ENCODE results near the gene IRF7.
A peak's percentile ranks its signal among the peaks of the same experiment; 100 is the strongest.

IRF7 gene

DNA sequence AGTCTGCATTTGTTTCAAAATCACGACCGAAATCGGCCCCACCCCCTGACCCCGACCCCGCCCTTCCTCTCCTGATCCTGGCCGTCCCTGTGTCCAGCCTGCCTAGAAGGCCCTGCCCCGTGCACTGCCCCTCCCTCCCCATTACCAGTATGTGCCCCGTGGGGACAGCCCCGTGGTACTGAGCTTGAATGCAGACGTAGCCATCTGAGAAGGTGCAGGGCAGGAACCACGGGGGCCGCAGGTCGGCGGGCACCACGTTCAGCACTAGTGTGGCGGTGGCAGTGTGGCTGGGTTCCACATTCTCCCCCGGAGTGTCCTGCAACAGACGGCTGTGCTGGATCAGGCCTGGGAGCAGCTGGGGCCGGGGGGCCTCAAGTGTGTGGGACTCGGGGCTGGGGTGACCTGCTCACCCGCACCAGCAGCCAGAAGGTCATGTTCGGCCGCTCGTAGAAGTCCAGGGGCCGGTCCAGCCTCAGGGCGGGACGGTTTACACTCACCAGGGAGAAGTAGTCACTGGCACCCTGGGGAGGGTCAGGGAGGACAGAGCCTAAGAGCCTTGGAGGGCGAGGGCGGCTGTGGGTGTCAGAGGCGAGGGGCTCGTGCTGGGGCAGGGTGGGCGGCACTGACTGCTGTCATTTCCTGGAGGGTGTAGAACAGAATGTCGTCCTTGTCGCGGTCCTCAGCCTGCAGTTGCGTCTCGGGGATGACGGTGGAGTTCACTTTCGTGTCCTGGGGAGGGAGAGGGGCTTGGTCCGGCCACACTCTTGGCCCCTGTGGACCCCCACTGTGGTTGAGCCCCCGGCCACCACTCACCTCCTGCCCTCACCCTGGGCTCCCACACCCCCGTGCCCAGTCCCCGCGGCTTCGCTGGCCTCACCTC, 5.4 kb upstream of the IRF7 start:
- DNase-seq, result no peak

DNA sequence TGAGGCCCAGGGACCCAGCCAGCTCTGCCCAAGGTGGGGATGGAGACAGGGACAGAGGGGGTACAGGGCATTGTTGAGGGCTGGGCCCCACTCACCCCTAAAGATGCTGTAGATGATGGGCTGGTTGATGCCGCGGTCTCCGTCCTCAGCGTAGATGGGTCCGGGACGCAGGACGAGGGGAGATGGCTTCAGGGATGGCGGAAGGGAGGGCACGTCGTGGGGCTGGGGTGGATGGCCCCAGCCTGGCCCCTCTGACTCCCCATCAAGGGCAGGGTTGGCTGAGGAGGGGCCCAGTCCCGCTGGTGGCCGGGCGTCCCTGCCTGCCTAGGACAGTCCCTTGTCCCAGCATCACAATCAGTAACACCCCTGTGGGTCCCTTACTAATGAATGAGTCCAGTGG, 4.5 kb upstream of the IRF7 start:
- no peak for DNase-seq

DNA sequence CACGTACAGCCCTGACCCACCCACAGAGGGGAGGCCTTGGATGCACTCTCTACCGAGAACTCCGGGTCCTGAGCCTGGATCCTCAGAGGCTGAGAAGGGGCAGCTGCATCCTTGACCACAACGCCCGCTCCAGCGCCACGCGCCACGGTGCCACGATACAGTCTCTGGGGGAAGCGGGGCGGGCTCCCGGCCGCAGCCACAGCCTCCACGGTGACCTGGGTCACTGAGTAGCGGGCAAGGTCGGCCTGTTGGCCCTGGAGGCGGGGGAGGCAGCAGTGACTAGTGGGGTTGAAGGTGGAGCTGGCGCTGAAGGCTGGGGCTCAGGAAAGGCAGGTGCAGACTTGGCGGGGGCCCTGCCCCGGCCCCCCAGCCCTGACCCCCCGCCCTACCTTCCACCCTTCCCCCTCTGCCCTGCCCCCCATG, 3.9 kb upstream of the IRF7 start:
- no peak for DNase-seq

DNA sequence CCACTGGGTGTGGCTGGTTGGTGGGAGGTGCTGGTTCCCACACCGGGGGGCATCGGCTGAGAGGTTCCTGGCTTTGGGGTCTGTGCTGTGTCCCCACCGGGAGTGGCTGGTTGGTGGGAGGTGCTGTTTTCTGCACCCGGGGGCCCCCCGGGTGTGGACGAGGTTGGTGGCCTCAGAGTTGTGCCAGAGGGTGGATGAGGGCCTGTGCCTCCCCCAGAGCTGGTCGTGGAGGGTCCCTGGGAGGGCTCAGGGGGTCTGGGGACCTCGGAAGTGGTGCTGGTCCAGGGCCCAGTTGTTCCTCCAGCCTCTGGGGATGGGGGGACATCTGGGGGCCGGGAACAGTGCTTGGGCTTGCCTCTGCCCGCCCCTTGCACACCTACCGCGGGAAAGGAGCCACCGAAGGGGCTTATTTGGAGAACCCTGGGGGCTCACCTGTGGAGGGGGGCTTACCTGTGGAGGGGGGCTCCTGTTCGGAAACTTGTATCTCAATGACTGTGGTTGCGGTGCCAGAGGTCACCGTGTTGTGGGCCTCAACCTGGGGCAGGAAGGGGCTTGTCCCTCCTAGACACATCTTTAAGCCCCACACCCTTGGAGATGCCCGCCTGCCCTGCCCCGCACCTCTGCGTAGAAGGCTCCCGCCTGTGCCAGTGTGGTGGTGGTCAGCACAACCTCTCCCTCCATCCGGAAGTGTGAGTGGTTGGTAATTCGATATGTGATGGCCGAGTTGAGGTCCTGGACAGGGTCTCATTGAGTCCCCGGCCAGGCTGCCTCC, 3.3 kb upstream of the IRF7 start:
- DNase-seq, result no peak

DNA sequence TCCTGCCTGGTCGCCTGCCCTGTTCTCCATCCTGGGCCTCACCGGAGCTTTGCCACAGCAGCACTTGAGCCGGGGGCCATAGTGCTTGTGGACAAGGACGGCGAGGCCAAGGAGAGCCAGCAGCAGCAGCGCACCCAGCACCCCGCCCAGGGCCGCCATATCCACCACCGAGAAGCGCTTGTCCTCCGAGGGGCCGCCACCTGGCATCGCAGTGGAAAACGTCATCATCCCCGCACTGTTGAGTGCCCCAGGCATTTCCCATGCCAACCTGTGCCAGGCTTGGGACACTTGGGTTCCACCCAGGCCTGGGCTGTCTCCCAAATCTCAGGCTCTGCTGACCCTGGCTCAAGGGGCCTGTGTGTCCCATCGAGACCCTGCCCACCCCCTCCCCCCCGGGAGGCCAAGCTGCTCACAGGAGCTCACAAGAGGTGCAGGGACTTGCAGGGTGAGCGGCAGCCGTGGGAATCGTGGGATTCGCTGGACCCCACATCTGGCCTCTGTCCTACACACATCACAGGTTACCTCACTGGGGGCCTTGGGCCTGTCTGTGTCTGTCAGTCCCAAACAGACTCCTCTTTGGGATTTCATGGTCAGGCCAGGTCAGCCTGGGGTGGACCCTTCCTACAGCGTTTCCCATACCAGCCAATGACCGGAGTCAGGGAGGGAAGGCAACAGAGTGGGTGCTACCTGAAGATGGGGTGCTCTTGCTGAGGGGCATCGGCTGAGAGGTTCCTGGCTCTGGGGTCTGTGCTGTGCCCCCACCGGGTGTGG, 2.3 kb upstream of the IRF7 start:
- DNase-seq, result no peak

DNA sequence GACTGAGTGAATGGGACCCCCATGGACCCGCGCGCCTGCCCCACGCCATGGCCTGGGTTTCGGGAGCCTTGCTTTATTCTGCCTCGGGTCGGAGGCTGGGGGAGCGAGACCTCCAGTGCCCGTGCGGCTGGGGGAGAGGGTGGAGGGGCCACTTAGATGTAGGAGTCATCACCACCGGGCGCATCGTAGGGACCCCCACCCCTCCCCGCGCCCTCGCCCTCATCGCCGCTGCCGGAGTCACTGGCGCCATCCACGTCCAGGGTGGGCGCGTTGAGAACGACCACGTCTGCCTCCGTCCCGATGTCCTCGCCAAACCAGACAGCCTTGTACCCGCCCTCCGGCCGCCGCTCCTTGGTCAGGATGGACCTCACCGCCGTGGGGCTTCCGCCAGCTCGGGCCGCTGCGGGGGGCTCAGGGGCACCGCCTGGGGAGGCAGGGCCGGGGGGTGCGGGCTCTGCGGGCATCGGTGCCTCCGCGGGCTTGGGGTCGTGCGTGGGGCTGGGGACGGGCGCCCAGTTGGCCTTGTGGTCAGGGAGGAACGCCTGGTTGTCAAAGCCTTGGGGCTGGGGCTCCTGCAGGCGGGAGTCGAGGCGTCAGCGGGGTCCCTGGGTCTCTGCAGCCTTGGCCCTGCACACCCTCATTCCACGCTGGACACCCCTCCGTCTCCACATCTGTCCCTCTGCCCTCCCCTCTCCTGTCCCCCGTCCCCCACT, 1.6 kb upstream of the IRF7 start:
- no peak for DNase-seq

DNA sequence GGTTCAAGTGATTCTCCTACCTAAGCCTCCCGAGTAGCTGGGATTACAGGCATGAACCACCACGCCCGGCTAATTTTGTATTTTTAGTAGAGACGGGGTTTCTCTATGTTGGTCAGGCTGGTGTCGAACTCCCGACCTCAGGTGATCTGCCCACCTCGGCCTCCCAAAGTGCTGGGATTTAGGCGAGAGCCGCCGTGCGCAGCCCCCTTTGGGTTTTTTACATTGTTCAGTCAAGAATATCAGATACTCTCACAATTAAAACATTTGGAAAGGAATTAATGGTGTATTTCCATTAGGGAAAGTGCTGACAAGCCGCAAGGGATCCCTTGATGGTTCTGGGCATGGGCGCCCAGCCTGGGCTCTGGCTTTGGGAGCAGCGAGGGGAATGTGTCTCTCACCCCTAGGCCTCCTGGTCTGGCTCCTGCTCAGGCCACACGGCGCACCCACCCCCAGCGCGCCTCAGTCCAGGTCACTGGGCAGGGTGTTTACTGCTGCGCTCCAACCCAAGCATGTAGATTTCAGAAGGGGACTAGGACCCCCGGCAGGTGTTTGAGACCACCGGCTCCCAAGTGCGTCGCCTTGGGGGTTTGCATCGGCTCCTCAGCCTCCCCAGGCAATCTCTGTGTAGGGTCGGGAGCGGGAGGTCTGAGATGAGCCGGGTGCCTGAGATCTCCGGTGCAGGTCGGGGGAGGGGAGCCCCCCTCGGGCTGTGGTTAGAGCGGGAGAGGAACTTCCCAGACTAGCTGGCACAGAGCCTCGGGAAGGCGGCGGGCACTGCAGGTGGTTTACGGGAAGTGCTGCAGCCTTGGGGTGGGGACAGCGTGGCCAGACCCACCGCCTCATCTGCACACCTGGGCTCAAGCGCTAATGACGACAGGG, 809 bp upstream of the IRF7 start:
- DNase-seq, result no peak

DNA sequence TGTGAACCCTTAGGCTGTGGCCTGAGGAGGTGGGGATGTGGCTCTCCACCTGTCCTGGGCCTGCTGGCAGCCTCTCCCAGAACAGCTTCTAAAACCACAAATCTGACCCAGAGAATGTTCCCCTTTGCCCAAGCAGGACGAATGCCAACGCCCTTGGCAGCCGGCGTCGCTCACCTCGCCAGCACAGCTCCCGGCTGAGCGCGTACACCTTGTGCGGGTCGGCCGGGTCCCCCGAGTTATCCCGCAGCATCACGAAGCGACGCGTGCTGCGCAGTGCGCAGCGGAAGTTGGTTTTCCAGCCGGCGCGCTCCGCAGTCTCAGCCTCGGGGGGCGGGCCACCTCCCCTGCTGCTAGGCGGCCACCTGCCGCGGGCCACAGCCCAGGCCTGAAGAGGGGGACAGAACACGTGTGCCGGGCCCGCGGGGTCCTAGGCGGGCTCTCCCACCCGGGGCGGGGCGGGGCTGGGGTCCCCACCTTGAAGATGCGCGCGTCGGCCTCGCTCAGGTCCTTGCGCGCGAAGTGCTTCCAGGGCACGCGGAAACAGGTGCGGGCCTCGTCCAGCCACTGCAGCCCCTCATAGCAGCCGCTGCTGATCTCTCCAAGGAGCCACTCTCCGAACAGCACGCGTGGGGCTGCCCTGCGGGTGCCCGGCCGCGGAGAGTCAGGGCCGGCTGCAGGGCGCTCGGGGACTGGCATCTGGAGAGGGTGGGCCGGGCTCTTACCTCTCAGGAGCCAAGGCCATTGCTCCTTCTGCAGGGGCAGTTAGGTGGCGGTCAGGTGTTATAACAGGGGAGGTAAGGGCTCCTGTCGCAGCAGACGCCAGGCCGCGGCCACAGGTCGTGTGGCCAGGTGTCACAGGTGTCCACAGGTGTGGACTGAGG, 887 bp downstream of the IRF7 start:
- DNase-seq, result peak in 1 of 2 donors; percentile 23

DNA sequence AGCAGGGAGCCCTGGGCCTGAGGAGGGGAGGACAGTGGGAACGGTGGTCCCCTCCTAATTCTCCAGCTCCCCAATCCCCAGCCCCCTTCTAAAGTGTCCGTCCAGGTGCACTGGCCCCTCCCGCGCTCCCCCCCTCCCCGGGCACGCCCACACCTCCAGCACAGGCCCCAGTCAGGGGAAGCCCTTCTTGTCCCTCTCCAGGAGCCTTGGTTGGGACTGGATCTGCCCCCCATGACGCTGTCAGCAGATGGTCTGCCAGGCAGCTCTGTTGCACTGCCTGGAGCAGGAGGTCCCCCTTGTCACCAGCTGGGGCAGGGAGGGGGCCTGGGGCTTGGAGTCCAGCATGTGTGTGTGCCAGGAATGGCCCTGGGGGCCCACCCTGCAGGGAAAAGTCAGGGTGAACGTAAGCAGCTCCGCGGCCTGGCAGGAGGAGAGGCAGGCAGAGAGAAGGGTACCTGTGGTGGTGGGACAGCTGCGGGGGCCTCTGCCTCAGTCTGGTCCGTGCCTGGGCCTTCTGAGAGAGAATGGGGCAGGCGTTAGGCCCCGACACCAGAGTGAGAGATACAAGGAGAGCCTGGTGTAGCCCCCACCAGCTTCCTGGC, 1.6 kb downstream of the IRF7 start:
- DNase-seq, result no peak

DNA sequence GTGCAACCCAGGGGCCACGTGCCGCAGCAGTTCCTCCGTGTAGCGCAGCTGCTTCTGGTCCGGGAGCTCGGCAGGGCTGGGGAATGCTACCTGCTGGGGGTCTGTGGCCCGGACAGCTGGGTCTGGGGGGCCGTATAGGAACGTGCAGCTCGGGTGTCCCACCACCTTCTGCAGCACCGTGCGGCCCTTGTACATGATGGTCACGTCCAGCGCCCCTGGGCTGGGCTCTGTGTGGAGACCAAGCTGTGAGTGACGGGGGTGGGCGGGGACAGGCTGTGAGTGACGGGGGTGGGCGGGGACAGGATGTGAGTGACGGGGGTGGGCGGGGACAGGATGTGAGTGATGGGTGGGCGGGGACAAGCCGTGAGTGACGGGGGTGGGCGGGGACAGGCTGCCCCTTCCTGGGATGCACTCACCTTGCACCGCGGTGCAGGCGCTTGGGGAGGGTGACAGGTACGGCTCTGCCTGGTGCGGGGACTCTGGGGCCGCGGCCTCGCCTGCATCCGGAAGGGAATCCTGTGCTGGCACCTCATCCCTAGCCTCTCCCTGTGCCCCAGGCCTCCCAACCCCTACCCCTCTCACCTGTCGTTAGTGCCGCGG, 2.3 kb downstream of the IRF7 start:
- DNase-seq, result no peak

DNA sequence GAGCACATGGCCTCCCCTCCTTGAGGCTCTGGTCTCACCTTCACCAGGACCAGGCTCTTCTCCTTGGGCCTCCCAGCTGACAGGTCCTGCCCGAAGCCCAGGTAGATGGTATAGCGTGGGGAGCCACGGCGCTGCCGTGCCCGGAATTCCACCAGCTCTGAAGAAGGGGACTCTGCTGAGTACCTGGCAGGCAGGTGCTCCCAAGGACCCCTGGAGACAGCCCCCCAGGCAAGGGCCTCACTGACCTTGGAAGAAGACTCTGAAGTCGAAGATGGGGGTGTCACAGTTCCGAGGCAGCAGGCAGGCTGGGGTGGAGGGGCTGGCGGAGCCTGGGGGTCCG, 2.8 kb downstream of the IRF7 start:
- DNase-seq, result no peak

DNA sequence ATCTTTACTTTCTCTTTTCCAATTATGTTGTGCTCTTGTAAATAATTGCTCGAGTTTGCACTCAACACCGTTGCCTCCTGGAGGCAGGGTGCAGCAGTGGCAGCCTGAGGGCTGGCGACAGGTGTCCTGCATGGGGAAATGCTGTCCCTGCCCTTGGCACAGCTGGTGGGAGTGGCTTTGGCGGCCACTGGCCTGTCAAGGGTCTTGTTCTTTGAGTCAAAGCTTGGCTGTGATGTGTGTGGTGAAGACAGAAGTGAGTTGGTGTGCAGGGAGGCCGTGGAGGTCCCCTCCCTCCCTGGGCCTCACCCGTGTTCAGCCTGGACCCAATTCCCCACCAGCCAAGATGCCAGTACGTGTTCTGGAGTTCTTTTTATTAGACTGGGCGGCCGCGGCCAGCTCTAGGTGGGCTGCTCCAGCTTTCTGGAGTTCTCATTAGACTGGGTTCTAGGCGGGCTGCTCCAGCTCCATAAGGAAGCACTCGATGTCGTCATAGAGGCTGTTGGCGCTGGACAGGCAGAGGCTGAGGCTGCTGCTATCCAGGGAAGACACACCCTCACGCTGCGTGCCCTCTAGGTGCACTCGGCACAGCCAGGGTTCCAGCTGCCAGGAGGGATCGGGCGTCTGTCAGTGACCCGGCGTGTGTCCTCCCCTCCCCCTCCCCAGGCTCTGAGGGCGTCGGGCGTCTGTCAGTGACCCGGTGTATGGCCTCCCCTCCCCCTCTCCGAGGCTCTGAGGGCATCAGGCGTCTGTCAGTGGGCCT, 3.4 kb downstream of the IRF7 start:
- DNase-seq, result no peak

DNA sequence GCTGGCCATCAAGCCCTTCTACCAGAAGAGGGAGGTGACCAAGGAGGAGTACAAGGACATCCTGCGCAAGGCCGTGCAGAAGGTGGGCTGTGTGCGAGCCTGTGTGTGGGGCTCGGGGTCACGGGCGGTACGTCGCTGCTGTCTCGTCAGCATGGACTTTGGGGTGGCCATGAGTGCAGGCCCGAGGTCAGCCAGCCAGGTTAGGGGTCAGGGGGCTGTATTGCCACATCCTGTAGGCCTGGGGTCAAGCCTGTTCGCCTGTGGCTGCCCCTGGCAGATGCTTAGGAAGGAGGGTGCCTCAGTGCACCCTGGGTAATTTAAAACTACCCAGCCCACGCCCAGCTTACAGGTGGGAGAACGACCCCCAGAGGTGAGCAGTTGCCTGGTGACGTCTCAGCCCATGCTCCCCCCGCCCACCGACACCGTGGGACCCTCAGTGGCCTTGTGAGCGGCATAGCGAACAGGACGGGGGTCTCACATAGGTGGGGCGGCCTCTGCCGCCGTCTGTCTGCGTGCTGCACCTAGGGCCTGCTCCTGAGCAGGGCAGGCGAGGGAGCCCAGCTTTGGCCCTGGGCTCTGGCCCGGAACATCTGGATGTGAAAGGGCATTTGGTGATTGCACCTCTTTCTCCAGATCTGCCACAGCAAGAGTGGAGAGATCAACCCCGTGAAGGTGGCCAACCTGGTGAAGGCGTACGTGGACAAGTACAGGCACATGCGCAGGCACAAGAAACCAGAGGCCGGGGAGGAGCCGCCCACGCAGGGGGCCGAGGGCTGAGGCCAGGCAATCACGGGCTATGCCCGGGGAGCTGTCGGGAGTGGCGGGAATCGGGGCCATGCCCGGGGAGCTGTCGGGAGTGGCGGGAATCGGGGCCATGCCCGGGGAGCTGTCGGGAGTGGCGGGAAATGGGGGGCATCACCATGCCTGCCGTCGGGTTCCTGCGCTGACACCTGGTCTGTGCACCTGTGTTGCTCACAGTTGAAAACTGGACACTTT, 4.5 kb downstream of the IRF7 start:
- no peak for DNase-seq

DNA sequence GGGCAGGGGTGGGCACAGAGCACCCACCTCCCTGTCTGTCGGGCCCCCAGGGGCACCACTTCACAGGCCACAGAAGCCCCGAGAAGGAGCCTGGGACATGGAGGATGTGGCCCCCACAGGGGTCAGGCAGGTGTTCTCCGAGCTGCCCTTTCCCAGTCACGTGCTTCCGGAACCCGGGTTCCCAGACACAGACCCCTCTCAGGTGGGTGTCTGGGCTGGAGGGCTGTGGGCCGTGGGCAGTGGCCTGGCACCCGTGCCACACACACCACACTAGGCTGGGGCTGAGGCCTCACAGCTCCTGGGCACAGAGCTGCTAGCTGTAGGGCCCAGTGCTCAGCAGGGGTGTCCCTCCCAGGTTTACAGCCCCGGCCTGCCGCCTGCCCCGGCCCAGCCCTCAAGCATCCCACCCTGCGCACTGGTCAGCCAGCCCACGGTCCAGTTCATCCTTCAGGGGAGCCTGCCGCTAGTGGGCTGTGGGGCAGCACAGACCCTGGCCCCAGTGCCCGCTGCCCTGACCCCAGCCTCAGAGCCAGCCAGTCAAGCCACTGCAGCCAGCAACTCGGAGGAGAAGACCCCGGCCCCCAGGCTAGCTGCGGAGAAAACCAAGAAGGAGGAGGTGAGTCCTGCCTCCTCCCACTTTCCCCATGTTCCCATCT, 5.5 kb downstream of the IRF7 start:
- no peak for DNase-seq

DNA sequence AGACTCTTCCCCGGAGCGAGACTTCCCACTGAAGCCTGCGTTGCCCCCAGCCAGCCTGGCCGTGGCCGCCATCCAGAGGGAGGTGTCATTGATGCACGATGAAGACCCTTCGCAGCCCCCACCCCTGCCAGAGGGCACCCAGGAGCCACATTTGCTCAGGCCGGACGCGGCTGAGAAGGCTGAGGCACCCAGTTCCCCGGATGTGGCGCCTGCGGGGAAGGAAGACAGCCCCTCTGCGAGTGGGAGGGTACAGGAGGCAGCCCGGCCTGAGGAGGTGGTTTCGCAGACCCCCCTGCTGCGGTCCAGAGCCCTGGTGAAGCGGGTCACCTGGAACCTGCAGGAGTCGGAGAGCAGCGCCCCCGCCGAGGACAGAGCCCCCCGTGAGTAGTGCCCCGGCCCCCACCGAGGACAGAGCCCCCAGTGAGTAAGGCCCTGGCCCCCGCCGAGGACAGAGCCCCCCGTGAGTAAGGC, 6.4 kb downstream of the IRF7 start:
- no peak for DNase-seq

DNA sequence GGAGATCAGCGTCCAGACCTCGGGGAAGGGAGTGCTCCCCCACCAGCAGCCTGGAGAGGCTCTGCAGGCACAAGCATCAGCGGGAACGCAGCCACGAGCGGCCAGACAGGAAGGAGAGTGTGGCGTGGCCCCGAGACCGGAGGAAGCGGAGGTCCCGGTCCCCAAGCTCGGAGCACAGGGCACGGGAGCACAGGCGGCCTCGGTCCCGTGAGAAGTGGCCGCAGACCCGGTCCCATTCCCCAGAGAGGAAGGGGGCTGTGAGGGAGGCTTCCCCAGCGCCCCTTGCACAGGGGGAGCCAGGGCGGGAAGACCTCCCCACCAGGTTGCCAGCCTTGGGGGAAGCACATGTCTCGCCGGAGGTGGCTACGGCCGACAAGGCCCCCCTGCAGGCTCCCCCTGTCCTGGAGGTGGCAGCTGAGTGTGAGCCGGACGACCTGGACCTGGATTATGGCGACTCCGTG, 6.9 kb downstream of the IRF7 start:
- DNase-seq, result no peak

All from hippocampal formation (tissue), 2 donors.